ENCODE results near the gene NES.

NES gene

GRCh38 chr1:156676820-156677615 lies at the start of gene NES:
TSS of gene NES (minus strand) at chr1:156677407. CDS start at chr1:156677264, 143 bp downstream.
- DNase-seq (ENCODE audit: low read depth, low spot score) = no peak

- no peak for DNase-seq (ENCODE audit: low read depth, low spot score)
Measured at GRCh38 chr1:156726549-156727226, 49.5 kb upstream of the NES start.

GRCh38 chr1:156725683-156726280 lies 48.6 kb upstream of the NES start:
- no peak for DNase-seq (ENCODE audit: low read depth, low spot score)

- no peak for DNase-seq (ENCODE audit: low read depth, low spot score)
Measured at GRCh38 chr1:156721535-156721934, 44.3 kb upstream of the NES start.

- DNase-seq (ENCODE audit: low read depth, low spot score) = no peak
Measured at GRCh38 chr1:156721131-156721530, 43.9 kb upstream of the NES start.

- DNase-seq (ENCODE audit: low read depth, low spot score) = no peak
Measured at GRCh38 chr1:156717351-156717750, 40.1 kb upstream of the NES start.

- DNase-seq (ENCODE audit: low read depth, low spot score) = no peak
Measured at GRCh38 chr1:156714830-156715229, 37.6 kb upstream of the NES start.

GRCh38 chr1:156712626-156713025 lies 35.4 kb upstream of the NES start:
- DNase-seq (ENCODE audit: low read depth, low spot score) = no peak

- no peak for DNase-seq (ENCODE audit: low read depth, low spot score)
Measured at GRCh38 chr1:156711011-156711817, 34.0 kb upstream of the NES start.

- no peak for DNase-seq (ENCODE audit: low read depth, low spot score)
Measured at GRCh38 chr1:156709757-156710489, 32.7 kb upstream of the NES start.

- DNase-seq (ENCODE audit: low read depth, low spot score) = no peak
Measured at GRCh38 chr1:156709031-156709430, 31.8 kb upstream of the NES start.

GRCh38 chr1:156708218-156708661 lies 31.0 kb upstream of the NES start:
- DNase-seq (ENCODE audit: low read depth, low spot score) = no peak

- no peak for DNase-seq (ENCODE audit: low read depth, low spot score)
Measured at GRCh38 chr1:156707417-156708217, 30.4 kb upstream of the NES start.

GRCh38 chr1:156706657-156707416 lies 29.6 kb upstream of the NES start:
- no peak for DNase-seq (ENCODE audit: low read depth, low spot score)

GRCh38 chr1:156705918-156706656 lies 28.9 kb upstream of the NES start:
- DNase-seq (ENCODE audit: low read depth, low spot score) = no peak

GRCh38 chr1:156705321-156705917 lies 28.2 kb upstream of the NES start, which contains the start of gene CRABP2:
TSS of gene CRABP2 (minus strand) at chr1:156705583. CDS start at chr1:156705446, 137 bp downstream.
- no peak for DNase-seq (ENCODE audit: low read depth, low spot score)

- DNase-seq (ENCODE audit: low read depth, low spot score) = no peak
Measured at GRCh38 chr1:156704930-156705320, 27.7 kb upstream of the NES start.

- no peak for DNase-seq (ENCODE audit: low read depth, low spot score)
Measured at GRCh38 chr1:156704166-156704711, 27.0 kb upstream of the NES start.

Data from brain pericyte (primary cell).